T47D (cell line): Measurements from ENCODE around the gene ARMH2.

Experiments used
- DNase-seq, 2 experiments: peaks; one replicate each; pipeline versions ENCODE4 v3.0.0 to v3.0.0-alpha.2; 2011 to 2012; ENCODE audit warnings: low read depth in 1 of 2, low spot score in 1 of 2
- JUND ChIP-seq: IDR thresholded peaks from 2 replicates; pipeline ENCODE4 v1.6.1; 2012; ENCODE audit warnings: low read depth
- in situ Hi-C: cut with HindIII; loops from 2 replicates; pipeline ENCODE4 v1.10.0; 2016; ENCODE audit warnings: low sequenced_read_pairs, low pct_unique_long_range_greater_than_20kb

Gene ARMH2

DNA sequence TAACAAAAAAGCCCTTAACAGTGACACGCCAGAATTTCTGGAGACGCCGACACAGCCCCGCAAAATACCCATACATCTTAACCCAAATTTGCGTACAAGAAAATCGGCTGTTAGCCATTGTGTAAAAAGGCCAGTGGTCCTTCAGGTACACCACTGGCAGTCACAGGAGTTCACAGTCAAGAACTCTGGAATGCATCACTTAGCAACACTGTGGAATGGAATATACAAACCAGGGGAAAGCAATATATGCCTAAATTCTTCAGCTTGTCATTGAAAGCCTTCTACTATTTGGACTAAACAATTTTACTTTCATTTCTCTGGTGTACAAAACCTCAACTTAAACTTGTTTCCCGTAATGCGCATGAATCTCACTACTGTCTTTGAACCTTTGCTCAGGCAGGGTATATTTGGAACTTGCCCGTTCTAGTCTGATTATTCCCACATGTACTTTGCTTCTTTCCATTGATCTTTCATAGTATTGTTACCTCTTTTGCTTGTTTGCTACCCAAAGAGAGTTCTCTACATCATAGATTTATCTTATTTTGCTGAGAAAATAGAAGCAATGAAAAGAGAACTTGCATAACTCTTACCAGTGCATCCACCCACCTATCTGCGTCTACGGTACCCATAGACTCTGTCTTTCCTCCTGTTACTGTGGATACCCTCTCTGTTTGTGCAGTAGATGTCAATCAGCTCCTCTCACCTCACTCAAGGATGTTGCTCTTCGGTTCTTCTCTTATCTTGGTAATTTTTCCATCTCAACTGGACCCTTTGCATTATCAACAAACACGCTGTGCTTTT, at the start of gene ARMH2:
ARMH2 (minus strand) TSS at position 178 of the 801 bp plus-strand sequence; CDS start at position 118, 60 bp downstream.
- in situ Hi-C loops: no loop called here
- no peak for TF ChIP-seq JUND
- no peak for DNase-seq

- in situ Hi-C loops: no loop called here
- no peak for TF ChIP-seq JUND
- no peak for DNase-seq
Measured at GRCh38 chr6:24848461-24848860, 49.7 kb upstream of the ARMH2 start.

DNA sequence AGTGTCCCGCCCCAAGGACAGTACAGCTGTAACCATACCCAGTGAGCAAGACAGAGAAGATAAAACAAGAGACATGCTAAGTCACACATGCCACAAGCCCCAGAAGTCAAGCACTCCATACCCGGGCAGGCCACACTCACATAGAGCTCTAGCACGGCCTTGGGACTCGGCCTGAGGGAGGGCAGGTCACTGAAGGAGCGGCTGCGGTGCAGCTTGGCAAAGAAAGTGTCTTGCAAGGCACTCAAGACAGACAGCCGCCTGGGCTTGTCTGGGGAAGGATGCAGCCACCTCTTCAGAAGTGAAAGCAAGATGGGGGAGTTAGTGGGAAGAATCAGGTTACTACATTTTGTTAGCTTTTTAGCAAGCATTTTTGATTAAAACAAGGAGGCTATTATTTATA, 48.7 kb upstream of the ARMH2 start:
- TF ChIP-seq JUND: no peak
- DNase-seq: no peak
- in situ Hi-C loops: no loop called here

GRCh38 chr6:24845578-24845977, 46.9 kb upstream of the ARMH2 start:
- no peak for DNase-seq
- in situ Hi-C loops: no loop called here
- TF ChIP-seq JUND: no peak

- DNase-seq: no peak
- TF ChIP-seq JUND: no peak
- in situ Hi-C loops: no loop called here
Measured at GRCh38 chr6:24844903-24845302, 46.2 kb upstream of the ARMH2 start.

DNA sequence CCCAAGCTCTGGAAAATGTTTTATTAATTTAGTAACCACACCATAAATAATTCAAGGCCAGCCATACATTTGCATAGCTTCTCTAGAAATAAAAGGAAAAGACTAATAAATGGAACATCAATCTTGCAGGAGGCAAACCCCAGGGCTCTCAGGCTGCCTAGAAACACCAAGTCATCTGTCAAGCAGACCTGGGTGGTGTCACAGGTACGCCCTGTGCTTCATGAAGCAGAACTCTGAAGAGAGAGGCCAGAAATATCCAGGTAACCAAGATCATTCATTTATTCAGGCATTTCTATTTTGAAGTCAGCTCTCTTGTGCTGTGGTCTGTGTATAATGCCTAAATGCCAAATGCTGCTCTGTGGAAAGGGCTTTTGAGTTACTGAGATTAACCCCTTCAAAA, 45.3 kb upstream of the ARMH2 start:
- in situ Hi-C loops: no loop called here
- no peak for DNase-seq
- TF ChIP-seq JUND: no peak

- DNase-seq: peak in 1 of 2 experiments; percentile 6
- in situ Hi-C loops: no loop called here
- no peak for TF ChIP-seq JUND
Measured at GRCh38 chr6:24840187-24840586, 41.5 kb upstream of the ARMH2 start.

- DNase-seq: no peak
- no peak for TF ChIP-seq JUND
- in situ Hi-C loops: no loop called here
Measured at GRCh38 chr6:24838994-24839393, 40.3 kb upstream of the ARMH2 start.

- in situ Hi-C loops: no loop called here
- DNase-seq: no peak
- TF ChIP-seq JUND: no peak
Measured at GRCh38 chr6:24838081-24838480, 39.4 kb upstream of the ARMH2 start.

GRCh38 chr6:24836109-24836508, 37.4 kb upstream of the ARMH2 start:
- no peak for TF ChIP-seq JUND
- no peak for DNase-seq
- in situ Hi-C loops: no loop called here

- in situ Hi-C loops: no loop called here
- no peak for DNase-seq
- TF ChIP-seq JUND: no peak
Measured at GRCh38 chr6:24833711-24834386, 35.1 kb upstream of the ARMH2 start.

- no peak for TF ChIP-seq JUND
- DNase-seq: no peak
- in situ Hi-C loops: no loop called here
Measured at GRCh38 chr6:24832794-24833193, 34.1 kb upstream of the ARMH2 start.
